Astrocyte (in vitro differentiated cells and primary cell): Measurements from ENCODE around the gene SLC16A6. TPM values are rescaled to one million over a fixed set of nuclear protein-coding genes. Genes with fewer than 3 reads are reported as not detected.

Experiments
- total RNA-seq: library from RNA; stranded (reverse); gene quantifications from 2 replicates; pipeline ENCODE4 v1.2.1, GENCODE V29; 2021

Gene SLC16A6
- total RNA-seq, 1 donor from 2014 or later: 0.34 TPM

Other genes starting within 250 kb of the SLC16A6 start
- gene AMZ2, start 43.1 kb downstream of the SLC16A6 start, total RNA-seq: 76.2 and 78.0 TPM in 2 replicates
- 2.6 and 4.0 TPM in 2 replicates for gene ARSG, start 368 bp upstream of the SLC16A6 start, total RNA-seq
- 83.5 and 92.4 TPM in 2 replicates for gene WIPI1, start 166.4 kb upstream of the SLC16A6 start, total RNA-seq
- 235 and 254 TPM in 2 replicates for gene PRKAR1A, start 221.3 kb upstream of the SLC16A6 start, total RNA-seq